Thyroid gland (tissue), 4 donors: ENCODE measurements around the gene KIAA1755.

Experiments used
- POLR2A ChIP-seq, 2 donors: fragments of 450-650 bp; IDR thresholded peaks; one replicate each; pipeline ENCODE4 v1.6.1; 2017; ENCODE audit warnings: antibody characterized with exemption in 2 of 2, mild to moderate bottlenecking in 2 of 2, moderate library complexity in 1 of 2
- TF ChIP-seq, protein P1 (sequence below), 6 experiments: fragments of 200-600 bp in 3 of 6; fragments of 450-650 bp in 3 of 6; sonication (generic) in 3 of 6; IDR thresholded peaks; one replicate each; pipeline ENCODE4 v1.5.1; 2016 to 2019; ENCODE audit warnings: antibody characterized with exemption in 6 of 6, mild to moderate bottlenecking in 2 of 6, inconsistent platforms in 1 of 6, moderate library complexity in 1 of 6

DNA sequence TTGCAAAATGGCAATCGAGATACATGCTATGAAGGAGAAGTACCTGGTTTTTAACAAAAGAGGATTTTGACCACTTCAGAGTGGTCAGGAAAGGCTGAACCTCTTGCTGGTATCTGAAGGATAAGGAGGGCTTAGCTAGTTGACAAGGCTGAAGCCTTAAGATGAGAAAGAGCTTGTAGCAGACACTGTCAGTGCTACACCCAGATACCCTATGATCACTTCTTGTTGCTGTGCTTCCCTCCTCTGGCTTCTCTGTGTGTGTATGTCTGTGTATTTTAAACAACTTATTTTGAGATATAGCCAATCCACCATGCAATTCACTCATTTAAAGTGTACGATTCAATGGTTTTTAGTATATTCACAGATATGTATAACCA is 56.6 kb downstream of the KIAA1755 start:
- TF ChIP-seq, protein P1, sequence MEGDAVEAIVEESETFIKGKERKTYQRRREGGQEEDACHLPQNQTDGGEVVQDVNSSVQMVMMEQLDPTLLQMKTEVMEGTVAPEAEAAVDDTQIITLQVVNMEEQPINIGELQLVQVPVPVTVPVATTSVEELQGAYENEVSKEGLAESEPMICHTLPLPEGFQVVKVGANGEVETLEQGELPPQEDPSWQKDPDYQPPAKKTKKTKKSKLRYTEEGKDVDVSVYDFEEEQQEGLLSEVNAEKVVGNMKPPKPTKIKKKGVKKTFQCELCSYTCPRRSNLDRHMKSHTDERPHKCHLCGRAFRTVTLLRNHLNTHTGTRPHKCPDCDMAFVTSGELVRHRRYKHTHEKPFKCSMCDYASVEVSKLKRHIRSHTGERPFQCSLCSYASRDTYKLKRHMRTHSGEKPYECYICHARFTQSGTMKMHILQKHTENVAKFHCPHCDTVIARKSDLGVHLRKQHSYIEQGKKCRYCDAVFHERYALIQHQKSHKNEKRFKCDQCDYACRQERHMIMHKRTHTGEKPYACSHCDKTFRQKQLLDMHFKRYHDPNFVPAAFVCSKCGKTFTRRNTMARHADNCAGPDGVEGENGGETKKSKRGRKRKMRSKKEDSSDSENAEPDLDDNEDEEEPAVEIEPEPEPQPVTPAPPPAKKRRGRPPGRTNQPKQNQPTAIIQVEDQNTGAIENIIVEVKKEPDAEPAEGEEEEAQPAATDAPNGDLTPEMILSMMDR (IDR thresholded peaks at IDR 0.05), result no peak
- TF ChIP-seq POLR2A (IDR thresholded peaks at IDR 0.05), result no peak
